ENCODE measurements around the gene CNTFR. TPM values are rescaled to one million over a fixed set of nuclear protein-coding genes. Genes with fewer than 3 reads are reported as not detected.

The CNTFR gene
- total and polyA plus RNA-seq, 2 experiments from 2014 or later = 4.7 to 7.5 TPM

DNA sequence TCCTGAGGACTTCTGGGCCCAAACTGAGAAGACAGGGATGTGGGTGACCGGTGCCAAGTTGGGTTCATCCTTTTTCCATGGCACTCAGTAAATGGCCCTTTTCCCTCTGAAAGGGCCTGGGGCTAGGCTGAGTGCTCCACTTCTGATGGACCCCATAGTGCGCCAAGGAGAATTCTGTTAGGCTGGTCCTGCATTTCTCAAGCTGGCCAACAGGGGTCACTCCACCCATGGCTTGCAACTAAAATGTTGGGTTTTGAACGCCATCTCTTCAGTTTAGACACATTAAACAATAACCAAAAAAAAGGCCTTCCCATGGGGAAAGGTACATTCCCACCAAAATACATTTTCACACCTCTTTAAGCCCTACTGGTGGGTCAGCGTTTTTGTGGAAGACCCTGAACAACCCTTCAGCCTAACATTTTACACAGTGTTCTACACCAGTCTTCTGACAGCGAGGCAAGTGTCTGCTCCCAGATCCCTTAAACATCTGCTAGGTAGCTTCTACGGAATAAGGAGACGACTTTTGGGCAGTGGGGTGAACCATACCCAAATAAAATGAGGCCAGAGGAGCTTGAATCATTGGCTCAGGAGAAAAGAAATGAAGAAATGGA, 27.3 kb downstream of the CNTFR start:
- no peak overlapping the region for H3K4me3 ChIP-seq
- no peak overlapping the region for H2AFZ ChIP-seq
- 81% methylated on average over 7 of the region's 7 CpGs for WGBS (ENCODE audit: low lambda C conversion rate, missing lambda C conversion rate)
- H3K79me2 ChIP-seq = no peaks in the 10 kb centered on the region
- no peak overlapping the region for H3K4me2 ChIP-seq
- H3K9me3 ChIP-seq (ENCODE audit: low read depth) = no peaks in the 10 kb centered on the region
- no peaks in the 10 kb centered on the region for H3K27me3 ChIP-seq
- H3K27ac ChIP-seq = no peak overlapping the region
- peaks cover 20% of the 10 kb centered on the region for H3K4me1 ChIP-seq (ENCODE audit: insufficient read depth)
- H3K9me2 ChIP-seq (replicated peaks; ENCODE audit: insufficient read depth) = no peaks in the 10 kb centered on the region
- DNase-seq (ENCODE audit: low spot score) = no peak
- H4K20me1 ChIP-seq (ENCODE audit: insufficient read depth, poor library complexity, severe bottlenecking) = no peaks in the 10 kb centered on the region
- H3K36me3 ChIP-seq (replicated peaks; ENCODE audit: insufficient read depth, low read depth) = no peaks in the 10 kb centered on the region
- TF ChIP-seq EZH2phosphoT487 (IDR thresholded peaks at IDR 0.05; ENCODE audit: low read depth, severe bottlenecking, unreplicated experiment) = no peak
- TF ChIP-seq, protein P1, sequence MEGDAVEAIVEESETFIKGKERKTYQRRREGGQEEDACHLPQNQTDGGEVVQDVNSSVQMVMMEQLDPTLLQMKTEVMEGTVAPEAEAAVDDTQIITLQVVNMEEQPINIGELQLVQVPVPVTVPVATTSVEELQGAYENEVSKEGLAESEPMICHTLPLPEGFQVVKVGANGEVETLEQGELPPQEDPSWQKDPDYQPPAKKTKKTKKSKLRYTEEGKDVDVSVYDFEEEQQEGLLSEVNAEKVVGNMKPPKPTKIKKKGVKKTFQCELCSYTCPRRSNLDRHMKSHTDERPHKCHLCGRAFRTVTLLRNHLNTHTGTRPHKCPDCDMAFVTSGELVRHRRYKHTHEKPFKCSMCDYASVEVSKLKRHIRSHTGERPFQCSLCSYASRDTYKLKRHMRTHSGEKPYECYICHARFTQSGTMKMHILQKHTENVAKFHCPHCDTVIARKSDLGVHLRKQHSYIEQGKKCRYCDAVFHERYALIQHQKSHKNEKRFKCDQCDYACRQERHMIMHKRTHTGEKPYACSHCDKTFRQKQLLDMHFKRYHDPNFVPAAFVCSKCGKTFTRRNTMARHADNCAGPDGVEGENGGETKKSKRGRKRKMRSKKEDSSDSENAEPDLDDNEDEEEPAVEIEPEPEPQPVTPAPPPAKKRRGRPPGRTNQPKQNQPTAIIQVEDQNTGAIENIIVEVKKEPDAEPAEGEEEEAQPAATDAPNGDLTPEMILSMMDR (IDR thresholded peaks at IDR 0.05; ENCODE audit: poor library complexity) = peak; percentile 39

DNA sequence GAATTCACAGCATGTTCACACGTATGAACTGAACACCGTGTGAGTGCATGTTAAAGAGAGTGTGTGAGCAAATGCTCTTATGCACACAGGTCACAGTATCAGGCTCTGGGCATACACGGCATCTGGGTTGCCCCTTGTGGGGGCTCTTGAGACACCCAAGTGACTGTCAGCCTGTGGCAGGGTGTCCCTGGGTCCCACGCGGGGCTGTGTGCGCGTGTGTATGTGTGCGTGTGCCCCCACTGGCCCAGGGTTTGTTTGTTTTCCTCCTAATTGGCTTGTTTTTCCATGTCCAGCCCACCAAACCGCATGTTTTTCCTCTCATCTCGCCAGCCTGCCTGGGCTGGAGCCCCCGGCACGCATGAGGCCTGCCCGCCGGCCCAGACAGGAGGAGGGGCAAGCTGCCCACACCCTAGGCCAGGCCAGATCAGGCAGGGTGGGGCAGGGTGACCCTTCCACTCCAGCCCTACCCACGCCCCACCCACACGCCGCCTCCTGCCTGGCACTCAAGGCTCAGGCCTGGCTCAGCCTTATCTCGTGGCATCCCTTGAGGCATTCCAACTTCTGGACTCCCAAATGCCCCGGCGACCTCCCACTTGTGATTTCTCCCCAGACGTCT, 28.8 kb downstream of the CNTFR start:
- Histone ChIP-seq H3K27ac (peak overlapping the region; percentile 73), H3K36me3 (replicated peaks; ENCODE audit: insufficient read depth, low read depth) (no peaks in the 10 kb centered on the region), H3K9me3 (ENCODE audit: low read depth) (no peaks in the 10 kb centered on the region), H3K4me1 (ENCODE audit: insufficient read depth) (peaks cover 20% of the 10 kb centered on the region), H4K20me1 (ENCODE audit: insufficient read depth, poor library complexity, severe bottlenecking) (no peaks in the 10 kb centered on the region), H3K4me2 (peak overlapping the region; percentile 61), H2AFZ (no peak overlapping the region), H3K79me2 (no peaks in the 10 kb centered on the region), H3K4me3 (no peak overlapping the region), H3K9me2 (replicated peaks; ENCODE audit: insufficient read depth) (no peaks in the 10 kb centered on the region), H3K27me3 (no peaks in the 10 kb centered on the region)
- TF ChIP-seq, protein P1 (IDR thresholded peaks at IDR 0.05; ENCODE audit: poor library complexity) = no peak
- TF ChIP-seq EZH2phosphoT487 (IDR thresholded peaks at IDR 0.05; ENCODE audit: low read depth, severe bottlenecking, unreplicated experiment) (no peak), EZH2 (IDR thresholded peaks at IDR 0.05; ENCODE audit: borderline replicate concordance) (no peak)
- WGBS (ENCODE audit: low lambda C conversion rate, missing lambda C conversion rate) = 78% methylated on average over 20 of the region's 21 CpGs
- no peak for DNase-seq (ENCODE audit: low spot score)

DNA sequence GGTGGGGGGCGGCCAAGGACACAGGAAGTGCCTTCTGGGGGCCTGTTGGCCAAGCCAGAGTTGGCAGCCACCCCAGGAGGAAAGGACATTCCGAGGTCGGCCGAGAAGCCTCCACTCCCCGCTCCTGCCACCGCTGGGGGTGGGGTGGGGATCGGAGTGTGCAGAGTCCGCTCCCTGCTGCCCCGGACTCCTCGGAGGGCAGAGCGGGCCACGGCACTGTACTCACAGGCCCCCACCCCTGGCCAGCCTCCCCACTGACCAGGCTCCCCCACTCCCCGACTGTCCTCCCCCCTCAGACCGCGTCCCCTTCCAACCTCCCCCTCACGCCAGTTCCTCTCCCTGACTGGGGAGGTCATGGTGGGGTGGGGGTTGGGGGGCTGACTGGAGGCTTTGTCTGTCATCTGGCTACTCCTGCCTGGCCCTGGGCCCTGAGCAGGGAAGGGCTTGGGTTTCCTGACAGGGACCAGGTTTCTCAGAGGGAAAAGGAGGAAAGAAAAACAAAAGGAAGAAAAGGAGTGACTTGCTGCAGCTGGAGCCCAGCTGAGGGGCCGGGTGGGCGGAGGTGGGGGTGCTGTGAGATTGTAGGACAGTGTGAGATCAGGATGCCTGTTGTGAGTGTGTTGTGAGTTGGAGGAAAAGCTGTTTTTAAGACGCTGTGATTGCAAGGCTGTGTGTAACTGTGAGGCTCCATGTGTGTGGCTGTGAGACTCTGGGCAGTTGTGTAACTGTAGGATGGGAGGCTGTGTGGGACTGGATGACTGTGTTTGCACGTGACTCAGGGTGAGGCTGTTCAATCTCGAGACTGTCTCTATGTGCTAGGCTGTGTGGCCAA, 29.7 kb downstream of the CNTFR start:
- peak; percentile 69 for DNase-seq (ENCODE audit: low spot score)
- TF ChIP-seq, protein P1 (IDR thresholded peaks at IDR 0.05; ENCODE audit: poor library complexity) = no peak
- no peak for TF ChIP-seq EZH2phosphoT487 (IDR thresholded peaks at IDR 0.05; ENCODE audit: low read depth, severe bottlenecking, unreplicated experiment)
- no peak for TF ChIP-seq EZH2 (IDR thresholded peaks at IDR 0.05; ENCODE audit: borderline replicate concordance)
- Histone ChIP-seq H3K9me3 (ENCODE audit: low read depth) (no peaks in the 10 kb centered on the region), H3K4me1 (ENCODE audit: insufficient read depth) (peaks cover 25% of the 10 kb centered on the region), H4K20me1 (ENCODE audit: insufficient read depth, poor library complexity, severe bottlenecking) (no peaks in the 10 kb centered on the region), H3K9me2 (replicated peaks; ENCODE audit: insufficient read depth) (no peaks in the 10 kb centered on the region), H3K27ac (peak overlapping the region; percentile 73), H3K27me3 (no peaks in the 10 kb centered on the region), H3K79me2 (no peaks in the 10 kb centered on the region), H3K4me2 (peak overlapping the region; percentile 61), H3K36me3 (replicated peaks; ENCODE audit: insufficient read depth, low read depth) (no peaks in the 10 kb centered on the region), H3K4me3 (no peak overlapping the region), H2AFZ (no peak overlapping the region)
- WGBS (ENCODE audit: low lambda C conversion rate, missing lambda C conversion rate) = 37% methylated on average over 7 of the region's 21 CpGs
